Endothelial cell of umbilical vein (primary cell): Measurements from ENCODE around the gene OR10K1. TPM values are rescaled to one million over a fixed set of nuclear protein-coding genes. Genes with fewer than 3 reads are reported as not detected.

Source experiments
- BruUV-seq: library from RNA; stranded (reverse); fragments of 400-500 nt; replicated peaks from 2 replicates; lab custom pipeline; 2021; lab: Mats Ljungman, UMichigan
- CTCF ChIA-PET: fragments of 300-600, 350-600 bp; sonication (Branson Sonifier 250); formaldehyde crosslinking; loops from one replicate; lab custom pipeline; 2021; ENCODE audit warnings: antibody characterized with exemption, inconsistent platforms; lab: Charles Lee
- POLR2A ChIA-PET: fragments of 300-600, 350-600 bp; sonication (Branson Sonifier 250); formaldehyde crosslinking; loops from one replicate; lab custom pipeline; 2021; ENCODE audit warnings: antibody characterized with exemption, inconsistent platforms; lab: Charles Lee
- DNase-seq: peaks from one replicate; pipeline ENCODE4 v3.0.0-alpha.2; 2011; ENCODE audit warnings: low read depth, low spot score
- FAIRE-seq: peaks from 2 replicates; lab custom pipeline; 2011; peaks lifted over from hg19 to GRCh38; lab: Jason Lieb, UNC
- H2AFZ ChIP-seq: 2 replicates; pipeline ENCODE4 v1.6.0; 2012; ENCODE audit warnings: low read depth, low read length, control low read depth, inconsistent platforms
- H3K27ac ChIP-seq: 2 replicates; pipeline ENCODE4 v1.5.1; 2011; ENCODE audit warnings: low read depth, mild to moderate bottlenecking, control low read depth, low read length, moderate library complexity; ENCODE audit not compliant: insufficient read depth
- H3K27me3 ChIP-seq, 2 experiments: 2 replicates each; pipeline versions ENCODE4 v1.6.0 to v1.6.1; 2011; ENCODE audit warnings: low read length in 2 of 2, mixed read lengths in 1 of 2; ENCODE audit not compliant: control insufficient read depth in 2 of 2, insufficient read depth in 2 of 2
- H3K36me3 ChIP-seq, 2 experiments: 2 replicates in 1 of 2; 3 replicates in 1 of 2; pipeline ENCODE4 v1.5.1; 2011; ENCODE audit warnings: low read length in 2 of 2, mild to moderate bottlenecking in 1 of 2, moderate library complexity in 1 of 2; ENCODE audit not compliant: control insufficient read depth in 2 of 2, insufficient read depth in 2 of 2; ENCODE audit errors: extremely low read depth in 1 of 2
- H3K4me1 ChIP-seq: 3 replicates; pipeline ENCODE4 v1.5.1; 2011; ENCODE audit warnings: mild to moderate bottlenecking, low read length; ENCODE audit not compliant: control insufficient read depth, insufficient read depth; ENCODE audit errors: extremely low read depth
- H3K4me2 ChIP-seq: 2 replicates; pipeline ENCODE4 v1.6.1; 2011; ENCODE audit warnings: low read length, control low read depth, mixed read lengths; ENCODE audit not compliant: insufficient read depth
- H3K4me3 ChIP-seq, 3 experiments: fragments of 200-600 bp in 1 of 3; sonication (generic), shearing (Covaris generic) in 1 of 3; replicated peaks in 1 of 3; 2 replicates each; pipeline ENCODE4 v1.5.1; 2011 to 2016; ENCODE audit warnings: control low read depth in 3 of 3, low read length in 3 of 3, mild to moderate bottlenecking in 2 of 3, inconsistent platforms in 1 of 3, low read depth in 1 of 3, moderate library complexity in 1 of 3; ENCODE audit not compliant: insufficient read depth in 1 of 3
- H3K79me2 ChIP-seq: 2 replicates; pipeline ENCODE4 v1.6.0; 2012; ENCODE audit warnings: low read length, inconsistent platforms; ENCODE audit not compliant: control insufficient read depth, insufficient read depth
- H3K9ac ChIP-seq: replicated peaks from 2 replicates; pipeline ENCODE3; 2011; ENCODE audit warnings: low read length, control low read depth; ENCODE audit not compliant: insufficient read depth; ENCODE audit errors: extremely low read depth
- H3K9me1 ChIP-seq: replicated peaks from 3 replicates; pipeline ENCODE4 v1.6.0; 2011; ENCODE audit warnings: mild to moderate bottlenecking, low read length; ENCODE audit not compliant: control insufficient read depth, insufficient read depth; ENCODE audit errors: extremely low read depth
- H3K9me3 ChIP-seq: replicated peaks from 2 replicates; pipeline ENCODE4 v1.5.1; 2012; ENCODE audit warnings: low read length, inconsistent platforms; ENCODE audit not compliant: control insufficient read depth, insufficient read depth
- H4K20me1 ChIP-seq: replicated peaks from 2 replicates; pipeline ENCODE3; 2011; ENCODE audit warnings: mild to moderate bottlenecking, low read length; ENCODE audit not compliant: control insufficient read depth, insufficient read depth; ENCODE audit errors: extremely low read depth
- CTCF ChIP-seq, 2 donors: IDR thresholded peaks; 1 replicate in 1 of 2; 2 replicates in 1 of 2; pipeline ENCODE4 v1.5.1; 2011; ENCODE audit warnings: low read length in 2 of 2, mild to moderate bottlenecking in 2 of 2, moderate library complexity in 2 of 2, control low read depth in 1 of 2, inconsistent platforms in 1 of 2, low read depth in 1 of 2; ENCODE audit not compliant: insufficient read depth in 1 of 2; ENCODE audit errors: extremely low read depth in 1 of 2
- EZH2 ChIP-seq: IDR thresholded peaks from 2 replicates; pipeline ENCODE4 v1.6.1; 2012; ENCODE audit warnings: borderline replicate concordance, low read depth, mild to moderate bottlenecking, moderate library complexity, low read length, inconsistent platforms; ENCODE audit not compliant: severe bottlenecking
- FOS ChIP-seq: IDR thresholded peaks from 2 replicates; pipeline ENCODE4 v1.6.1; 2011; ENCODE audit warnings: mild to moderate bottlenecking, low read length, moderate library complexity, borderline replicate concordance; ENCODE audit not compliant: insufficient read depth
- GATA2 ChIP-seq: IDR thresholded peaks from 2 replicates; pipeline ENCODE4 v1.7.0; 2011; ENCODE audit warnings: low read depth, mild to moderate bottlenecking, moderate library complexity, mixed read lengths, low read length; ENCODE audit not compliant: insufficient read length, insufficient read depth
- JUN ChIP-seq: IDR thresholded peaks from 2 replicates; pipeline ENCODE4 v1.6.1; 2011; ENCODE audit warnings: borderline replicate concordance, low read depth; ENCODE audit not compliant: insufficient read length, insufficient read depth
- MAX ChIP-seq: IDR thresholded peaks from 2 replicates; pipeline ENCODE4 v1.6.1; 2011; ENCODE audit not compliant: insufficient read depth, insufficient read length
- MYC ChIP-seq: IDR thresholded peaks from one replicate; pipeline ENCODE4 v1.6.1; 2011; ENCODE audit warnings: mild to moderate bottlenecking, low read depth, low read length
- POLR2A ChIP-seq: IDR thresholded peaks from 2 replicates; pipeline ENCODE4 v1.6.1; 2012; ENCODE audit warnings: low read depth, mild to moderate bottlenecking, control low read depth, low read length
- POLR2AphosphoS5 ChIP-seq: IDR thresholded peaks from 2 replicates; pipeline ENCODE4 v1.6.1; 2012; ENCODE audit warnings: low read depth, mild to moderate bottlenecking, control low read depth, low read length, moderate library complexity; ENCODE audit not compliant: insufficient read depth
- dilution Hi-C: fragments of 300-500 bp; cut with MboI; formaldehyde crosslinking; loops from one replicate; pipeline ENCODE4 v1.15.0; 2019; ENCODE audit warnings: low sequenced_read_pairs; ENCODE audit not compliant: extremely low pct_ligation_motif_present
- intact Hi-C: fragments of 100-400 bp; cut with micrococcal nuclease; formaldehyde crosslinking; loops from one replicate; pipeline ENCODE4 v1.10.0; 2022
- polyA plus RNA-seq, 4 experiments: library from polyadenylated mRNA; depleted of rRNA in 3 of 4; stranded (reverse) in 3 of 4; unstranded in 1 of 4; fragments of >200 nt; gene quantifications; 2 replicates each; pipeline versions ENCODE4 v1.2.1 to v1.2.3, GENCODE V29; 2011 to 2012; ENCODE audit warnings: missing spikeins in 1 of 4
- total RNA-seq: library from RNA; stranded (reverse); gene quantifications from 2 replicates; pipeline ENCODE4 v1.2.3, GENCODE V29; 2021

OR10K1 gene
- total and polyA plus RNA-seq, 2 donors (not counting 3 experiments of a cell fraction or from before 2014, with no cell fraction given) = not detected

GRCh38 chr1:158493054-158493453 is 31.4 kb downstream of the OR10K1 start:
- H3K9me1 ChIP-seq = no peaks in the 10 kb centered on the region
- CTCF ChIA-PET = interaction anchor here (1.0 kb wide), 1 partner anchor 290 kb away, joined by 3 read pairs; no protein-coding TSS in a partner anchor
- no TSS peak for BruUV-seq
- H3K4me2 ChIP-seq = no peak overlapping the region
- H3K27ac ChIP-seq = no peak overlapping the region
- H2AFZ ChIP-seq = no peak overlapping the region
- no peaks in the 10 kb centered on the region for H3K79me2 ChIP-seq
- H3K4me1 ChIP-seq = no peaks in the 10 kb centered on the region
- DNase-seq (no peak), FAIRE-seq (no peak)
- H4K20me1 ChIP-seq = no peaks in the 10 kb centered on the region
- H3K36me3 ChIP-seq = no peaks in the 10 kb centered on the region
- dilution Hi-C loops = no loop called here
- TF ChIP-seq EZH2 = no peak
- TF ChIP-seq CTCF (IDR thresholded peaks at IDR 0.05; ENCODE audit: extremely low read depth in 1 of 2, insufficient read depth in 1 of 2, low read depth in 1 of 2, low read length in 2 of 2) = no peak
- TF ChIP-seq POLR2AphosphoS5 = no peak
- no peak for TF ChIP-seq MYC
- TF ChIP-seq MAX = no peak
- TF ChIP-seq GATA2 = no peak
- TF ChIP-seq JUN = no peak
- no peak for TF ChIP-seq FOS
- no peak for TF ChIP-seq POLR2A
- POLR2A ChIA-PET = no interaction called here
- no peaks in the 10 kb centered on the region for H3K9me3 ChIP-seq
- no peak overlapping the region for H3K4me3 ChIP-seq
- H3K27me3 ChIP-seq = no peaks in the 10 kb centered on the region
- intact Hi-C loops = no loop called here
- no peak overlapping the region for H3K9ac ChIP-seq
